HG02870 (cell line): Measurements from ENCODE around the gene TICAM1.
"Not testable (repeated sequence)": the region's sequence is repeated elsewhere in the genome, so short reads cannot be mapped to it uniquely, and the experiment has no call there.

Source experiments
- ATAC-seq: cut with Tn5 transposase; IDR thresholded peaks from one replicate; pipeline ENCODE4 v1.9.1; 2021; ENCODE audit warnings: mild to moderate bottlenecking, moderate library complexity; ENCODE audit not compliant: unreplicated experiment

Gene TICAM1

GRCh38 chr19:4807188-4807587 lies 24.3 kb downstream of the TICAM1 start:
- ATAC-seq = no peak

- ATAC-seq = no peak
These were observed 25.1 kb downstream of the TICAM1 start for GRCh38 chr19:4806384-4806783.

GRCh38 chr19:4805140-4805539 lies 26.4 kb downstream of the TICAM1 start:
- not testable (repeated sequence) for ATAC-seq

- no peak for ATAC-seq
These were observed 27.5 kb downstream of the TICAM1 start for GRCh38 chr19:4803736-4804695.

- ATAC-seq = no peak
These were observed 28.8 kb downstream of the TICAM1 start for GRCh38 chr19:4802711-4803110.

GRCh38 chr19:4801085-4801619 lies 30.4 kb downstream of the TICAM1 start:
- ATAC-seq = no peak

- no peak for ATAC-seq
These were observed 30.9 kb downstream of the TICAM1 start for GRCh38 chr19:4800591-4801081.

GRCh38 chr19:4795400-4795799 lies 36.1 kb downstream of the TICAM1 start:
- ATAC-seq = no peak

- ATAC-seq = no peak
These were observed 36.5 kb downstream of the TICAM1 start for GRCh38 chr19:4794971-4795370.

- ATAC-seq = not testable (repeated sequence)
These were observed 38.2 kb downstream of the TICAM1 start for GRCh38 chr19:4793278-4793677.

- ATAC-seq = not testable (repeated sequence)
These were observed 38.7 kb downstream of the TICAM1 start for GRCh38 chr19:4792866-4793195.

- ATAC-seq = not testable (repeated sequence)
These were observed 39.3 kb downstream of the TICAM1 start for GRCh38 chr19:4792019-4792865.

- peak; percentile 91 for ATAC-seq
These were observed 40.1 kb downstream of the TICAM1 start, which contains the start of gene FEM1A for GRCh38 chr19:4791183-4792018. TSS of gene FEM1A (plus strand) at chr19:4791734. CDS start at chr19:4791855, 121 bp downstream.

GRCh38 chr19:4786412-4787016 lies 45.0 kb downstream of the TICAM1 start:
- ATAC-seq = not testable (repeated sequence)

- ATAC-seq = no peak
These were observed 49.7 kb downstream of the TICAM1 start for GRCh38 chr19:4781801-4782200.

- no peak for ATAC-seq
These were observed 50.7 kb downstream of the TICAM1 start for GRCh38 chr19:4780860-4781259.

GRCh38 chr19:4778124-4778523 lies 53.4 kb downstream of the TICAM1 start:
- ATAC-seq = not testable (repeated sequence)

- ATAC-seq = no peak
These were observed 54.9 kb downstream of the TICAM1 start for GRCh38 chr19:4776436-4777211.

GRCh38 chr19:4775627-4776152 lies 55.8 kb downstream of the TICAM1 start:
- ATAC-seq = no peak
